Measurements from ENCODE around the gene KRTAP10-11. TPM values are rescaled to one million over a fixed set of nuclear protein-coding genes. Genes with fewer than 3 reads are reported as not detected.

The KRTAP10-11 gene
- total RNA-seq, 1 donor from 2014 or later: not detected

GRCh38 chr21:44616591-44616926 lies 29.7 kb upstream of the KRTAP10-11 start:
- Mint-ChIP-seq H3K4me1 (ENCODE audit: unreplicated experiment) (no peaks in the 10 kb centered on the region), H3K27ac (ENCODE audit: unreplicated experiment) (no peak overlapping the region), H3K9me3 (ENCODE audit: unreplicated experiment) (peaks cover 15% of the 10 kb centered on the region), H3K4me3 (ENCODE audit: unreplicated experiment) (no peak overlapping the region), H3K36me3 (ENCODE audit: unreplicated experiment) (no peaks in the 10 kb centered on the region), H3K27me3 (ENCODE audit: unreplicated experiment) (peaks cover 11% of the 10 kb centered on the region)
- no peak for TF ChIP-seq CTCF (IDR thresholded peaks at IDR 0.05)
- DNase-seq (ENCODE audit: extremely low spot score, unreplicated experiment): peak; percentile 82

GRCh38 chr21:44617071-44617501 lies 29.1 kb upstream of the KRTAP10-11 start:
- Mint-ChIP-seq H3K4me3 (ENCODE audit: unreplicated experiment) (no peak overlapping the region), H3K27me3 (ENCODE audit: unreplicated experiment) (peaks cover 11% of the 10 kb centered on the region), H3K9me3 (ENCODE audit: unreplicated experiment) (peaks cover 15% of the 10 kb centered on the region), H3K36me3 (ENCODE audit: unreplicated experiment) (no peaks in the 10 kb centered on the region), H3K27ac (ENCODE audit: unreplicated experiment) (no peak overlapping the region), H3K4me1 (ENCODE audit: unreplicated experiment) (no peaks in the 10 kb centered on the region)
- DNase-seq (ENCODE audit: extremely low spot score, unreplicated experiment): peak; percentile 73
- no peak for TF ChIP-seq CTCF (IDR thresholded peaks at IDR 0.05)

- H3K9me3 Mint-ChIP-seq (ENCODE audit: unreplicated experiment): peaks cover 29% of the 10 kb centered on the region
- no peak overlapping the region for H3K27ac Mint-ChIP-seq (ENCODE audit: unreplicated experiment)
- H3K27me3 Mint-ChIP-seq (ENCODE audit: unreplicated experiment): peaks cover 11% of the 10 kb centered on the region
- TF ChIP-seq CTCF (IDR thresholded peaks at IDR 0.05): peak; percentile 13
- H3K36me3 Mint-ChIP-seq (ENCODE audit: unreplicated experiment): no peaks in the 10 kb centered on the region
- H3K4me3 Mint-ChIP-seq (ENCODE audit: unreplicated experiment): no peak overlapping the region
- DNase-seq (ENCODE audit: extremely low spot score, unreplicated experiment): peak; percentile 49
- no peaks in the 10 kb centered on the region for H3K4me1 Mint-ChIP-seq (ENCODE audit: unreplicated experiment)
Measured at GRCh38 chr21:44618504-44618903, 27.7 kb upstream of the KRTAP10-11 start.

- TF ChIP-seq CTCF (IDR thresholded peaks at IDR 0.05): no peak
- Mint-ChIP-seq H3K4me3 (ENCODE audit: unreplicated experiment) (no peak overlapping the region), H3K27me3 (ENCODE audit: unreplicated experiment) (peaks cover 11% of the 10 kb centered on the region), H3K27ac (ENCODE audit: unreplicated experiment) (no peak overlapping the region), H3K4me1 (ENCODE audit: unreplicated experiment) (no peaks in the 10 kb centered on the region), H3K36me3 (ENCODE audit: unreplicated experiment) (no peaks in the 10 kb centered on the region), H3K9me3 (ENCODE audit: unreplicated experiment) (peaks cover 32% of the 10 kb centered on the region)
- no peak for DNase-seq (ENCODE audit: extremely low spot score, unreplicated experiment)
Measured at GRCh38 chr21:44618909-44619308, 27.3 kb upstream of the KRTAP10-11 start.

GRCh38 chr21:44619886-44620285 lies 26.3 kb upstream of the KRTAP10-11 start:
- no peak for DNase-seq (ENCODE audit: extremely low spot score, unreplicated experiment)
- H3K9me3 Mint-ChIP-seq (ENCODE audit: unreplicated experiment): peaks cover 41% of the 10 kb centered on the region
- peaks cover 11% of the 10 kb centered on the region for H3K27me3 Mint-ChIP-seq (ENCODE audit: unreplicated experiment)
- H3K4me3 Mint-ChIP-seq (ENCODE audit: unreplicated experiment): no peak overlapping the region
- no peaks in the 10 kb centered on the region for H3K4me1 Mint-ChIP-seq (ENCODE audit: unreplicated experiment)
- no peak for TF ChIP-seq CTCF (IDR thresholded peaks at IDR 0.05)
- no peaks in the 10 kb centered on the region for H3K36me3 Mint-ChIP-seq (ENCODE audit: unreplicated experiment)
- no peak overlapping the region for H3K27ac Mint-ChIP-seq (ENCODE audit: unreplicated experiment)

All from osteocyte (in vitro differentiated cells).